ENCODE results near the gene DNAH8.

The DNAH8 gene

DNA sequence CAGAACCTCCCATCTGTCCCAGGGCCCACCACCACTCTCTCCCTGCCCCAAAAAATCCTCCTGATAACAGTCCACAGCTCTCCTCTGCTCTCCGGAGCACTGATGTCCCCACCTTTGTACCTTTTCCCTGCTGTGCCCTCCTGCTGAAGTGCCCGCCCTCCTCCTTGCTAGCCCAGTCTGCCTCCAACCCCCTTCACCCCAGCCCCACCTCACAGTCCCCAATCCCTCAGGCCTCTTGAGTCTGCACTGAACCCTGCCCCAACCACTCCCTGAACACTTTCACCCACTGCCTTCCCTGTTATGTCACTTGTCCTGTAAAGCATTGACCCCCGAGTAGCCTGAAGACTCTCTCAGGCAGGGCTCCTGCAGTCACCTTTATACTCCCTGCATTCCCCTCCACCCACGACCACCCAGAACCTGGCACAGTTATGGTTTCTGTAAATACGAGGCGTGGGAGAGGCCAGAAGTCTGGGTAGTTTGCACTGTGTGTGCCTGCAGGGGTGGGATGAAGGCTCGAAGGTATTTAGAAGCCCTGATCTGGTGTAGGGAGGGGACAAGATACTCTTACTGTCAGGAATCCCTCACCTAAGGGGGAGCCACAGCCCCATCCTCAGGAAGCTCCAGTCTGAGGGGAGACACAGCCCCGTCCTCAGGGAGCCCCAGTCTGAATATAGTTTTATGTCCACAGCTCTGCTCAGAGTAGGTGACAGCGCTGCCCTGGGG lies 338.9 kb downstream of the DNAH8 start:
- no peaks in the 10 kb centered on the region for H3K79me2 ChIP-seq (ENCODE audit: low read length)
- H2AFZ ChIP-seq (ENCODE audit: low read depth, low read length): no peak overlapping the region
- H3K4me3 ChIP-seq (ENCODE audit: low read length): no peak overlapping the region
- H3K9ac ChIP-seq (ENCODE audit: low read length): no peak overlapping the region
- H3K4me2 ChIP-seq (ENCODE audit: low read length): no peak overlapping the region
- H3K36me3 ChIP-seq (replicated peaks; ENCODE audit: low read depth, low read length): no peaks in the 10 kb centered on the region
- no peaks in the 10 kb centered on the region for H3K4me1 ChIP-seq (ENCODE audit: low read length)
- peaks cover 27% of the 10 kb centered on the region for H3K27me3 ChIP-seq (ENCODE audit: low read depth, low read length)
- no peaks in the 10 kb centered on the region for H3K9me3 ChIP-seq (ENCODE audit: insufficient read depth, low read length)
- no peak for TF ChIP-seq EZH2phosphoT487 (IDR thresholded peaks at IDR 0.05; ENCODE audit: low read depth)
- TF ChIP-seq, protein P1, sequence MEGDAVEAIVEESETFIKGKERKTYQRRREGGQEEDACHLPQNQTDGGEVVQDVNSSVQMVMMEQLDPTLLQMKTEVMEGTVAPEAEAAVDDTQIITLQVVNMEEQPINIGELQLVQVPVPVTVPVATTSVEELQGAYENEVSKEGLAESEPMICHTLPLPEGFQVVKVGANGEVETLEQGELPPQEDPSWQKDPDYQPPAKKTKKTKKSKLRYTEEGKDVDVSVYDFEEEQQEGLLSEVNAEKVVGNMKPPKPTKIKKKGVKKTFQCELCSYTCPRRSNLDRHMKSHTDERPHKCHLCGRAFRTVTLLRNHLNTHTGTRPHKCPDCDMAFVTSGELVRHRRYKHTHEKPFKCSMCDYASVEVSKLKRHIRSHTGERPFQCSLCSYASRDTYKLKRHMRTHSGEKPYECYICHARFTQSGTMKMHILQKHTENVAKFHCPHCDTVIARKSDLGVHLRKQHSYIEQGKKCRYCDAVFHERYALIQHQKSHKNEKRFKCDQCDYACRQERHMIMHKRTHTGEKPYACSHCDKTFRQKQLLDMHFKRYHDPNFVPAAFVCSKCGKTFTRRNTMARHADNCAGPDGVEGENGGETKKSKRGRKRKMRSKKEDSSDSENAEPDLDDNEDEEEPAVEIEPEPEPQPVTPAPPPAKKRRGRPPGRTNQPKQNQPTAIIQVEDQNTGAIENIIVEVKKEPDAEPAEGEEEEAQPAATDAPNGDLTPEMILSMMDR (IDR thresholded peaks at IDR 0.05; ENCODE audit: low read depth, low read length): no peak
- no peak overlapping the region for H3K27ac ChIP-seq (ENCODE audit: low read length)
- 0 out of 2 replicates have a peak, but pooled peaks cover 3% of the 10 kb centered on the region for H4K20me1 ChIP-seq (ENCODE audit: insufficient read depth, low read length)

DNA sequence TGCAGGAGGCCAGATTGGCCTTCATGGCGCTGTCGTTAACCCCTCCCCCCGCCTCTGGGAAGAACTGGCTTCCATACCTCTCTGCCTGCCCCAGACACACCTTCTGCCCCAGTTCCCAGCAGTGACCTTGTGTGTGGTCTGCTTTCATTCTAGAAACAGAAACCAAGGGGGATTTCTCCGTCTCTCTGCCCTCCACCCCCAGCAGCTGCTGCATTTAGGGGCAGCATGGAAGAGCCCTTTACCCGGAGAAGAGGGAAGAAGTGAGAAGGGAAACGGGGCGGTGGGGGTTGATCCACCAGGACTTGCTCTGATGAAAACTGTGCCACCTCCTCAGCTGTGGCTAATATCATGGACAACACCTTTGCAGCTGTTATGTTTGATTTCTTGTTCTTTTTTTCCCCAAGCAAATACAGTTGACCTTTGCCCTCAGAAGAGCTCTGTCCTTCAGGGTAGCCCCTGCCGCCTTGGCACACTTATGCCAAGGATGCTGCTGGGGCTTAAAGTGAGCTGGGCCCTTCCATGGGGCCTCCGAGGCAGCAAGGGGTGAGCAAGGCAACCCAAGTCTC lies 339.5 kb downstream of the DNAH8 start:
- H3K4me1 ChIP-seq (ENCODE audit: low read length): no peaks in the 10 kb centered on the region
- H2AFZ ChIP-seq (ENCODE audit: low read depth, low read length): no peak overlapping the region
- H3K27me3 ChIP-seq (ENCODE audit: low read depth, low read length): peaks cover 31% of the 10 kb centered on the region

DNA sequence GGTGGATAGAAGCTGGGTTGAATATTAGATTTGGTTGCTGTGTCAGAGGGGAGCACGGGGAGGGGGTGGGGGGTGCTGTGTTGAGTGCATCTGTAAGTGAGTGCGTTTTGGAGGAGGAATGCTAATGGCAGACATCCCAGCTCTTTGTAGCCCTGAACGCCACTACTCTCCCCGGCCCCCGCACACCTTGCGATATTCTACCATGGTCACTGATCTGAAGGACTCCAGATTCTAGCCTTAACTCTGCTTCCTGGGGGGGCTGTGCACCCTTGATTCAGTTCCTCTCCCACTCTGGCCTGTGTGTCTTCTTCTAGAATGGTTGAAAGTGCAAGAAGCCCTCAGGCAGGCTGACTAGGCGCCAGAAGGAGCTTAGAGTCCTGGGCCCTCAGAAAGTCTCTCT lies 340.6 kb downstream of the DNAH8 start:
- Histone ChIP-seq H3K9ac (ENCODE audit: low read length) (no peak overlapping the region), H3K9me3 (ENCODE audit: insufficient read depth, low read length) (no peaks in the 10 kb centered on the region), H2AFZ (ENCODE audit: low read depth, low read length) (no peak overlapping the region), H3K4me1 (ENCODE audit: low read length) (no peaks in the 10 kb centered on the region), H3K27me3 (ENCODE audit: low read depth, low read length) (peaks cover 41% of the 10 kb centered on the region), H4K20me1 (ENCODE audit: insufficient read depth, low read length) (0 out of 2 replicates have a peak, but pooled peaks cover 3% of the 10 kb centered on the region), H3K79me2 (ENCODE audit: low read length) (no peaks in the 10 kb centered on the region), H3K36me3 (replicated peaks; ENCODE audit: low read depth, low read length) (no peaks in the 10 kb centered on the region), H3K27ac (ENCODE audit: low read length) (no peak overlapping the region), H3K4me2 (ENCODE audit: low read length) (no peak overlapping the region), H3K4me3 (ENCODE audit: low read length) (no peak overlapping the region)
- TF ChIP-seq, protein P1 (IDR thresholded peaks at IDR 0.05; ENCODE audit: low read depth, low read length): no peak

More for the DNA sequence above, 339.5 kb downstream of the DNAH8 start:
- Histone ChIP-seq H3K27ac (ENCODE audit: low read length) (no peak overlapping the region), H3K9me3 (ENCODE audit: insufficient read depth, low read length) (no peaks in the 10 kb centered on the region), H3K4me2 (ENCODE audit: low read length) (no peak overlapping the region), H3K4me3 (ENCODE audit: low read length) (no peak overlapping the region), H3K9ac (ENCODE audit: low read length) (no peak overlapping the region), H3K36me3 (replicated peaks; ENCODE audit: low read depth, low read length) (no peaks in the 10 kb centered on the region), H3K79me2 (ENCODE audit: low read length) (no peaks in the 10 kb centered on the region), H4K20me1 (ENCODE audit: insufficient read depth, low read length) (0 out of 2 replicates have a peak, but pooled peaks cover 3% of the 10 kb centered on the region)
- TF ChIP-seq, protein P1 (IDR thresholded peaks at IDR 0.05; ENCODE audit: low read depth, low read length): no peak
- no peak for TF ChIP-seq EZH2phosphoT487 (IDR thresholded peaks at IDR 0.05; ENCODE audit: low read depth)

DNA sequence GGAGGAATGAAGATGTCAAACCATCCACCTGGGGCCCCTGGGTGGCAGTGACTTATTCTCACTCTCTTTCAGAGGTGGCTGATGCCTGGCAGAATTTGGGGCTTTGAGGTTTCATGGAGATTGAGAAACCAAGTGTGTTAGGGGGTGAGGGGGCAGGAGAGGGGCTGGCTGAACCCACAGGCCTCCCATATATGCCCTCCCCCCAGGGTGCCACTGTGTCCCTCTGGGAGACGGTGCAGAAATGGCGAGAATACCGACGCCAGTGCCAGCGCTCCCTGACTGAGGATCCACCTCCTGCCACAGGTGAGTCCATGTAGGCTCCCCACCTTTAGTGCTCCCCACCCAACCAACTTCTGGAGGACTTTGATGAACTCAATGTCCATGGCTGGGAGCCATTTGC lies 341.1 kb downstream of the DNAH8 start:
- Histone ChIP-seq H3K9ac (ENCODE audit: low read length) (no peak overlapping the region), H2AFZ (ENCODE audit: low read depth, low read length) (no peak overlapping the region), H3K27me3 (ENCODE audit: low read depth, low read length) (peaks cover 39% of the 10 kb centered on the region), H3K4me1 (ENCODE audit: low read length) (no peaks in the 10 kb centered on the region), H3K79me2 (ENCODE audit: low read length) (no peaks in the 10 kb centered on the region), H3K36me3 (replicated peaks; ENCODE audit: low read depth, low read length) (no peaks in the 10 kb centered on the region), H3K4me3 (ENCODE audit: low read length) (no peak overlapping the region), H3K4me2 (ENCODE audit: low read length) (no peak overlapping the region), H4K20me1 (ENCODE audit: insufficient read depth, low read length) (no peaks in the 10 kb centered on the region), H3K9me3 (ENCODE audit: insufficient read depth, low read length) (no peaks in the 10 kb centered on the region), H3K27ac (ENCODE audit: low read length) (no peak overlapping the region)
- TF ChIP-seq, protein P1 (IDR thresholded peaks at IDR 0.05; ENCODE audit: low read depth, low read length): no peak
- no peak for TF ChIP-seq EZH2phosphoT487 (IDR thresholded peaks at IDR 0.05; ENCODE audit: low read depth)

All from OCI-LY3 (cell line).